Neural cell (in vitro differentiated cells): ENCODE data around the gene ZNF587. TPM values are rescaled to one million over a fixed set of nuclear protein-coding genes. Genes with fewer than 3 reads are reported as not detected.
"Not testable (repeated sequence)": the region's sequence is repeated elsewhere in the genome, so short reads cannot be mapped to it uniquely, and the experiment has no call there.

ENCODE experiments used
- H2AFZ ChIP-seq: fragments of 200-600, 300-800 bp; sonication (generic), shearing (Covaris generic); 2 replicates; pipeline ENCODE4 v1.6.0; 2014; ENCODE audit warnings: low read depth, mild to moderate bottlenecking, antibody characterized with exemption, low read length, moderate library complexity
- H3F3A ChIP-seq: fragments of 200-600 bp; shearing (Covaris generic); 2 replicates; pipeline ENCODE4 v1.6.1; 2016; ENCODE audit warnings: mild to moderate bottlenecking, moderate library complexity, mixed read lengths, antibody characterized with exemption, low read length; ENCODE audit not compliant: insufficient read depth, poor library complexity, severe bottlenecking
- H3K27ac ChIP-seq: fragments of 200-600, 300-800 bp; sonication (generic), shearing (Covaris generic); 2 replicates; pipeline ENCODE4 v1.5.1; 2014; ENCODE audit warnings: mild to moderate bottlenecking, low read length, moderate library complexity
- H3K27me3 ChIP-seq: fragments of 300-800, 200-600 bp; sonication (generic), shearing (Covaris generic); 2 replicates; pipeline ENCODE4 v1.6.0; 2014; ENCODE audit warnings: mild to moderate bottlenecking, low read depth, low read length, moderate library complexity; ENCODE audit not compliant: insufficient read depth
- H3K36me3 ChIP-seq: fragments of 300-800, 200-600 bp; sonication (generic), shearing (Covaris generic); 2 replicates; pipeline ENCODE4 v1.5.1; 2014; ENCODE audit warnings: mild to moderate bottlenecking, antibody characterized with exemption, low read length, moderate library complexity; ENCODE audit not compliant: insufficient read depth
- H3K4me2 ChIP-seq: fragments of 300-800, 200-600 bp; sonication (generic), shearing (Covaris generic); 2 replicates; pipeline ENCODE4 v1.6.0; 2014; ENCODE audit warnings: mild to moderate bottlenecking, low read length
- H3K4me3 ChIP-seq: fragments of 300-800, 200-600 bp; sonication (generic), shearing (Covaris generic); 2 replicates; pipeline ENCODE4 v1.5.1; 2014; ENCODE audit warnings: mild to moderate bottlenecking, low read length, moderate library complexity
- H3K79me2 ChIP-seq: fragments of 200-600 bp; shearing (Covaris generic); replicated peaks from 2 replicates; pipeline ENCODE4 v1.6.0; 2014; ENCODE audit warnings: mild to moderate bottlenecking, low read length, moderate library complexity; ENCODE audit not compliant: insufficient read depth
- H3K9ac ChIP-seq: fragments of 300-800, 200-600 bp; sonication (generic), shearing (Covaris generic); 2 replicates; pipeline ENCODE4 v1.6.1; 2016; ENCODE audit warnings: mild to moderate bottlenecking, low read length, mixed read lengths
- H3K9me2 ChIP-seq: fragments of 200-600 bp; shearing (Covaris generic); 2 replicates; pipeline ENCODE4 v1.6.1; 2016; ENCODE audit warnings: mild to moderate bottlenecking, low read length, mixed read lengths; ENCODE audit not compliant: insufficient read depth
- H3K9me3 ChIP-seq: fragments of 200-600, 300-800 bp; sonication (generic), shearing (Covaris generic); 2 replicates; pipeline ENCODE4 v1.6.1; 2016; ENCODE audit warnings: mild to moderate bottlenecking, mixed run types, low read length, moderate library complexity, mixed read lengths
- H4K20me1 ChIP-seq: fragments of 200-600 bp; shearing (Covaris generic); 2 replicates; pipeline ENCODE4 v1.6.1; 2016; ENCODE audit warnings: mild to moderate bottlenecking, mixed run types; ENCODE audit not compliant: insufficient read depth
- EP300 ChIP-seq: fragments of 450-650 bp; conservative IDR thresholded peaks from 2 replicates; pipeline ENCODE4 v1.6.1; 2014; ENCODE audit warnings: antibody characterized with exemption, mild to moderate bottlenecking, moderate library complexity; ENCODE audit not compliant: poor library complexity, severe bottlenecking
- EZH2 ChIP-seq: fragments of 200-600, 300-800 bp; shearing (Covaris generic), sonication (generic); IDR thresholded peaks from 2 replicates; pipeline ENCODE4 v1.6.1; 2014; ENCODE audit warnings: antibody characterized with exemption, low read length, borderline replicate concordance, mild to moderate bottlenecking; ENCODE audit not compliant: insufficient read depth, poor library complexity, severe bottlenecking
- MXI1 ChIP-seq: fragments of 450-650 bp; conservative IDR thresholded peaks from 2 replicates; pipeline ENCODE4 v1.6.1; 2014; ENCODE audit warnings: antibody characterized with exemption, mild to moderate bottlenecking; ENCODE audit not compliant: poor library complexity, severe bottlenecking
- POLR2AphosphoS5 ChIP-seq: IDR thresholded peaks from 2 replicates; pipeline ENCODE4 v1.6.1; 2012
- RAD21 ChIP-seq: fragments of 450-650 bp; conservative IDR thresholded peaks from 2 replicates; pipeline ENCODE4 v1.6.1; 2014; ENCODE audit warnings: antibody characterized with exemption, mild to moderate bottlenecking, moderate library complexity
- SMC3 ChIP-seq: fragments of 450-650 bp; conservative IDR thresholded peaks from 2 replicates; pipeline ENCODE4 v1.6.1; 2014; ENCODE audit warnings: antibody characterized with exemption, mild to moderate bottlenecking, moderate library complexity; ENCODE audit not compliant: poor library complexity
- TAF1 ChIP-seq: IDR thresholded peaks from 2 replicates; pipeline ENCODE4 v1.6.1; 2012; ENCODE audit warnings: low read depth
- polyA plus RNA-seq: library from polyadenylated mRNA; depleted of rRNA; stranded (reverse); fragments of >200 nt; gene quantifications from 2 replicates; pipeline ENCODE4 v1.2.3, GENCODE V29; 2014
- TF ChIP-seq, protein P1 (sequence below): IDR thresholded peaks from 2 replicates; pipeline ENCODE4 v1.6.1; 2012; ENCODE audit warnings: borderline replicate concordance
- TF ChIP-seq, protein P2 (sequence below): fragments of 450-650 bp; IDR thresholded peaks from 2 replicates; pipeline ENCODE4 v1.5.1; 2014; ENCODE audit warnings: antibody characterized with exemption, mild to moderate bottlenecking, moderate library complexity; ENCODE audit not compliant: poor library complexity, severe bottlenecking

Gene ZNF587
- polyA plus RNA-seq, 1 donor from 2014 or later = 16.8 TPM

- TF ChIP-seq, protein P1, sequence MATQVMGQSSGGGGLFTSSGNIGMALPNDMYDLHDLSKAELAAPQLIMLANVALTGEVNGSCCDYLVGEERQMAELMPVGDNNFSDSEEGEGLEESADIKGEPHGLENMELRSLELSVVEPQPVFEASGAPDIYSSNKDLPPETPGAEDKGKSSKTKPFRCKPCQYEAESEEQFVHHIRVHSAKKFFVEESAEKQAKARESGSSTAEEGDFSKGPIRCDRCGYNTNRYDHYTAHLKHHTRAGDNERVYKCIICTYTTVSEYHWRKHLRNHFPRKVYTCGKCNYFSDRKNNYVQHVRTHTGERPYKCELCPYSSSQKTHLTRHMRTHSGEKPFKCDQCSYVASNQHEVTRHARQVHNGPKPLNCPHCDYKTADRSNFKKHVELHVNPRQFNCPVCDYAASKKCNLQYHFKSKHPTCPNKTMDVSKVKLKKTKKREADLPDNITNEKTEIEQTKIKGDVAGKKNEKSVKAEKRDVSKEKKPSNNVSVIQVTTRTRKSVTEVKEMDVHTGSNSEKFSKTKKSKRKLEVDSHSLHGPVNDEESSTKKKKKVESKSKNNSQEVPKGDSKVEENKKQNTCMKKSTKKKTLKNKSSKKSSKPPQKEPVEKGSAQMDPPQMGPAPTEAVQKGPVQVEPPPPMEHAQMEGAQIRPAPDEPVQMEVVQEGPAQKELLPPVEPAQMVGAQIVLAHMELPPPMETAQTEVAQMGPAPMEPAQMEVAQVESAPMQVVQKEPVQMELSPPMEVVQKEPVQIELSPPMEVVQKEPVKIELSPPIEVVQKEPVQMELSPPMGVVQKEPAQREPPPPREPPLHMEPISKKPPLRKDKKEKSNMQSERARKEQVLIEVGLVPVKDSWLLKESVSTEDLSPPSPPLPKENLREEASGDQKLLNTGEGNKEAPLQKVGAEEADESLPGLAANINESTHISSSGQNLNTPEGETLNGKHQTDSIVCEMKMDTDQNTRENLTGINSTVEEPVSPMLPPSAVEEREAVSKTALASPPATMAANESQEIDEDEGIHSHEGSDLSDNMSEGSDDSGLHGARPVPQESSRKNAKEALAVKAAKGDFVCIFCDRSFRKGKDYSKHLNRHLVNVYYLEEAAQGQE = no peak
- no peak for TF ChIP-seq TAF1
- TF ChIP-seq, protein P2, sequence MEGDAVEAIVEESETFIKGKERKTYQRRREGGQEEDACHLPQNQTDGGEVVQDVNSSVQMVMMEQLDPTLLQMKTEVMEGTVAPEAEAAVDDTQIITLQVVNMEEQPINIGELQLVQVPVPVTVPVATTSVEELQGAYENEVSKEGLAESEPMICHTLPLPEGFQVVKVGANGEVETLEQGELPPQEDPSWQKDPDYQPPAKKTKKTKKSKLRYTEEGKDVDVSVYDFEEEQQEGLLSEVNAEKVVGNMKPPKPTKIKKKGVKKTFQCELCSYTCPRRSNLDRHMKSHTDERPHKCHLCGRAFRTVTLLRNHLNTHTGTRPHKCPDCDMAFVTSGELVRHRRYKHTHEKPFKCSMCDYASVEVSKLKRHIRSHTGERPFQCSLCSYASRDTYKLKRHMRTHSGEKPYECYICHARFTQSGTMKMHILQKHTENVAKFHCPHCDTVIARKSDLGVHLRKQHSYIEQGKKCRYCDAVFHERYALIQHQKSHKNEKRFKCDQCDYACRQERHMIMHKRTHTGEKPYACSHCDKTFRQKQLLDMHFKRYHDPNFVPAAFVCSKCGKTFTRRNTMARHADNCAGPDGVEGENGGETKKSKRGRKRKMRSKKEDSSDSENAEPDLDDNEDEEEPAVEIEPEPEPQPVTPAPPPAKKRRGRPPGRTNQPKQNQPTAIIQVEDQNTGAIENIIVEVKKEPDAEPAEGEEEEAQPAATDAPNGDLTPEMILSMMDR = no peak
- TF ChIP-seq POLR2AphosphoS5 = no peak
- TF ChIP-seq MXI1 = no peak
- no peak for TF ChIP-seq EZH2
- TF ChIP-seq EP300 = no peak
- TF ChIP-seq SMC3 = no peak
- no peak for TF ChIP-seq RAD21
- Histone ChIP-seq H3K9me2 (no peaks in the 10 kb centered on the region), H3K4me3 (no peak overlapping the region), H3K4me2 (no peak overlapping the region), H3K79me2 (peaks cover 15% of the 10 kb centered on the region), H3K27me3 (no peaks in the 10 kb centered on the region), H4K20me1 (no peaks in the 10 kb centered on the region), H3K9me3 (no peaks in the 10 kb centered on the region), H3K36me3 (no peaks in the 10 kb centered on the region), H2AFZ (no peak overlapping the region), H3K9ac (no peak overlapping the region), H3F3A (no peaks in the 10 kb centered on the region), H3K27ac (no peak overlapping the region)
Observed at GRCh38 chr19:57829316-57829715, 20.3 kb upstream of the ZNF587 start.

GRCh38 chr19:57830071-57830602 lies 19.5 kb upstream of the ZNF587 start, which contains the start of gene ZNF587B:
ZNF587B (plus strand) TSS chr19:57830299; CDS start chr19:57830529, 230 bp downstream.
- Histone ChIP-seq H3K79me2 (peaks cover 15% of the 10 kb centered on the region), H3K4me3 (peak within 1 kb of the TSS; percentile 73), H4K20me1 (no peaks in the 10 kb centered on the region), H3F3A (no peaks in the 10 kb centered on the region), H3K36me3 (no peaks in the 10 kb centered on the region), H2AFZ (peak within 1 kb of the TSS; percentile 49), H3K27me3 (no peaks in the 10 kb centered on the region), H3K9me3 (no peaks in the 10 kb centered on the region), H3K9me2 (no peaks in the 10 kb centered on the region), H3K27ac (peak within 1 kb of the TSS; percentile 84), H3K4me2 (peak within 1 kb of the TSS; percentile 8), H3K9ac (peak within 1 kb of the TSS; percentile 70)
- TF ChIP-seq EP300 (peak; percentile 31), RAD21 (peak; percentile 52), TAF1 (no peak), SMC3 (peak; percentile 72), MXI1 (peak; percentile 97), POLR2AphosphoS5 (peak; percentile 83), EZH2 (no peak)
- TF ChIP-seq, protein P2 = peak; percentile 66
- TF ChIP-seq, protein P1 = peak; percentile 67

DNA sequence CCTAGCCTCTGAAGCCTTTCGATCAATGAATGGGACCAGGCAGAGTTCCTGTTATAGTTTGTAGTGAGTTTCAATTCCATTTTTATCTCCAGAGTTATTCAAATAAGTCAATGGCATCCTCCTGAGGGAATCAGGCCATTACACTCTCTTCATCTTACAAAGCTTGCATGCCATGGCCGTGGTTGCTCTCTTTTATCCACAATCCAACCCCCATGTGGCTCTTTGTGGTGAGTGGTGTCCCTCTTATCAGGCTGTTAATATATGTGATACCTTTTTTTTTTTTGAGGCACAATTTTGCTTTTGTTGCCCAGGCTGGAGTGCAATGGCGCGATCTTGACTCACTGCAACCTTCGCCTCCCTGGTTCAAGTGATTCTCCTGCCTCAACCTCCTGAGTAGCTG lies 12.7 kb upstream of the ZNF587 start:
- H3K27me3 ChIP-seq, H3K36me3 ChIP-seq, H2AFZ ChIP-seq, H3K27ac ChIP-seq, H3K9ac ChIP-seq, H3K79me2 ChIP-seq, H3K9me3 ChIP-seq, H3K9me2 ChIP-seq, H3K4me2 ChIP-seq, H3K4me3 ChIP-seq, H3F3A ChIP-seq, H4K20me1 ChIP-seq: not testable (repeated sequence)
